HG03439 (cell line): ENCODE data around the gene SMURF2.
"Not testable (repeated sequence)": the region's sequence is repeated elsewhere in the genome, so short reads cannot be mapped to it uniquely, and the experiment has no call there.

Source experiments
- ATAC-seq: cut with Tn5 transposase; IDR thresholded peaks from one replicate; pipeline ENCODE4 v1.9.1; 2021; ENCODE audit warnings: mild to moderate bottlenecking, moderate library complexity; ENCODE audit not compliant: unreplicated experiment

SMURF2 gene

DNA sequence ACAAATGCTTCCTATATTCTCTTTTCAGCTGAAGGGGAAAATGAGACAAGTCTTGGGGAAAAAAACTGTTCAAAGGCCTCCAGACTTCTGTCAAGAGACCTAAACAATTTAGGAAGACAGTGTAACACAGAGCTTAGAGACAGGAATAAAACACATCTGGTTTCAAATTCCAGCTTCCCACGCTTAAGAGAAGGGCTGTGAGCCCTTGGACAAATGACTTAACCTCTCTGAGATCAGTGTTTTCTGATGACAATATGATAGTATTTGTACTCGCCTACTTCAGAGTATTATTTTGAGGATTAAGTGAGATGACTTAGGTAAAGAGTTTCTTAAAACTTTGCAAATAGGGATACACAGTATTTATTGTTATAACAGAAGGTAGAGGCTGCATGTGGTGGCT, 29.5 kb downstream of the SMURF2 start:
- no peak for ATAC-seq

DNA sequence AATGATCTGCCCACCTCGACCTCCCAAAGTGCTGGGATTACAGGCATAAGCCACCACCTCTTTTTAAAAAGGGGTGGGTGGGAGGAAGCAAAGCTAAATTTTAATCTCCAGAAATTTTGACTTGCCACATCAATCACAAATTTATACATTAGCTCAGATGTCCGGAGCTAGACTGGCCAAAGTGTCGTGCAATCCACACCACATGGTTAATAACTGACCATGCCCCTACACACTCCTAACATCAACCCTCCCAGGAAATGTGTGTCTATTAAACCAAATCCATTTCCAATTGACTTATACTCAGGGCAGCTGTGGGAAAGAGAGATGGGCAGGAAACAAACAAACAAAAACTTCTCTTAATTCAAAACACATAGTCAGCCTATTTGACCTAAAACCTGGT, 29.9 kb downstream of the SMURF2 start:
- ATAC-seq = no peak

DNA sequence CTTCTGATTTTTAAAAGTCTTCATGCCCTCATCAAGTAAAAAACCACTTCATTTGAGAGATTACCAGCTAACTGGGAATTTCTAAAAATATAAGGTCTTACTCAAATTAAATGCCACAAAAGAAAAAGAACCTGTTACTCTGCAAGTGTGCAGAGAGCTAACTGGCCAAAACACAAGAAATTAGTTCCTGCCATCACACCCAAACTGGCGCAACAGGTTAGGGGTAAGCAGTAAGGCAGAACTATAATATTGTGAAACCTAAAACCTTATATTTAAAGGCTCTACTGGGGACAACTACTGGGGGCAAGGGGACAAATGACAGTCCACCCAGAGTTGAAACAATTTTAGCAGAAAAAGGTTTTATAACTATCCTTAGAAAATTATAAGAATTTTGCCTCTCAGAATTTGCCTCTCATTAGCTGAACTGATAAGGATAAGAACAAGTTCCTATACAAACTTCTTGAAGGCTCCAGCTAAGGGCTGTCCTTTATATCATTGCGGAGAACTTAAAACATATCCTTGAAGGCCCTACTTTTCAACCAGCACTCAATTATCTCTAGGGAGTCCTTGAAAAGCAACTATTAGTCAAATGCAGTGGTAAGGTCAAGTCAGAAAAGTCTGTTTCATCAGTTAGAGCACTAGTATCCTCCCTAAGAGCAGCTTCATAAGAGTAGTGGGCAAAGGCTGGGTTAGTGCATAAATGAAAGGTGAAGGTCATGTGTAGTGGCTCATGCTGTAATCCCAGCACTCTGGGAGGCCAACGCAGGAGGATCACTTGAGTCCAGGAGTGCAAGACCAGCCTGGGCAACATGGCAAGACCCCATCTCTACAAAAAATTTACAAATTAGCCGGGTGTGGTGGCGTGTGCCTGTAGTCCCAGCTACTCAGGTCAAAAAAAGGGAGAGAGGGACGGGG, 31.5 kb downstream of the SMURF2 start:
- no peak for ATAC-seq

DNA sequence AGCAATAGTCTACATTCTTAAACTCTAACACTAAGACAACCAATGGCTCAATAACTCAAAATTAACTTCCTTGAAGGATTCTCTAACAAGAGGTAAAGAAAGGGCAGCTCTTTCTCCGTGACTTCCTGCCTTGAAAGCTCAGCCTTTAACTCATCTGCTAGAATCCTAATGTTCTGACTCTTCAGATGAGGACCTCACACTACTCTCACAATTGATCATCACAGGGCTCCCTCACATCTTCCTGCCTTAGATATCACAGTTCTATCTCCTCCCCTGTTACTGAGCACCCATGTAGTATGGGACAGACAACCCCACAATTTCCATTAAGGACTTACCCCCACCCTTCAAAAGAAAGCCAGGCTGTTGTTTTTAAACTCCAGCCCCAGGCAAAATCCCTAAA, 33.5 kb downstream of the SMURF2 start:
- ATAC-seq = no peak

DNA sequence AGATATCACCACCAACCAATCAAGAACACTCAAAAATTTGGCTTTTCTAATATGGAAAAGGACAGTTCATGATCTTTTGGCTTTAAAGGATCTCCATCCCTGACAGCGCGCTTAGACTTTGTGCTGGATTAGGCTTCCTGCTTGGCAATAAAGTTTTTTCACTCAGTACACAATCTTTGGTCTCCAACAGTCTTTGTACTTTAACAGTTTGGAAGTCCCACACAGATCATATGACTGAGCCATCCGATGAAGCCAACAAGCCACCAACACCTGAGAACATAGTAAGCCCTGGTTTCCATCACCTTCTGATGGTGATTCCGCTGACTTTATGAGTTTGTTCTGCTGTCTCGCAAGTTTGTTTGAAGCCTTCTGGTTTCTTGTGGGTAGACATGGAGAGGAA, 34.3 kb downstream of the SMURF2 start:
- ATAC-seq = no peak

DNA sequence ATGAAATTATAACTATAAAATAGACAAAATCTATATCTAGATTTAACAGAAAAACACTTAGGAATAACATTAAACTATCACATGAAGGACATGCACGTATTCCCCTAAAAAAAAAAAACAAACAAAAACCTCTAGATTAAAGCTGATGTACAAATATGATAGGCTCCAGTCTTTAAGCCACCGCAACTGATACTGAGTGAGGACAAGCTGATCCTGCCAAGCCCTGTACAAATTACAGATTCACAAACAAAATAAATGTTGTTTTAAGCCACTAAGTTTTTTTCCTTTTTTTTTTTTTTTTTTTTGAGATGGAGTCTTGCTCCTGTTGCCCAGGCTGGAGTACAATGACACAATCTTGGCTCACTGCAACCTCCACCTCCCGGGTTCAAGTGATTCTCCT, 35.3 kb downstream of the SMURF2 start:
- ATAC-seq = no peak

DNA sequence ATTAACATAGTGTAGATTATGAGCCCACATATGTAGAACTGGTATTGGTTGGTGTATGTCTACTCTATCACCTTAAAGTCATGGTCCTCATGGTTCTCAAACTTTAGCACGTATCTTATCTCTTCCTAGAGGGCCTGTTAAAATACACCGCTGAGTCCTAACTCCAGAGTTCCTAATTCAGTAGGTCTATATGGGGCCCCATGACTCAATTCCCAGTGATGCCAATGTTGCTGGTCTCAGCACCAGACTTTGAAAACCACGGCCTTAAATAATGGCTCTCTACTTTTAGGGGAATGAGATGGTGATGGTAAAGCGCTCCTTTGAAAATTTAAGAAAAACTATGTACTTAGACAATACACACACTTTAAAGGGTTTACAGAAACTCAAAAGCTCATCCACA, 36.6 kb downstream of the SMURF2 start:
- no peak for ATAC-seq

DNA sequence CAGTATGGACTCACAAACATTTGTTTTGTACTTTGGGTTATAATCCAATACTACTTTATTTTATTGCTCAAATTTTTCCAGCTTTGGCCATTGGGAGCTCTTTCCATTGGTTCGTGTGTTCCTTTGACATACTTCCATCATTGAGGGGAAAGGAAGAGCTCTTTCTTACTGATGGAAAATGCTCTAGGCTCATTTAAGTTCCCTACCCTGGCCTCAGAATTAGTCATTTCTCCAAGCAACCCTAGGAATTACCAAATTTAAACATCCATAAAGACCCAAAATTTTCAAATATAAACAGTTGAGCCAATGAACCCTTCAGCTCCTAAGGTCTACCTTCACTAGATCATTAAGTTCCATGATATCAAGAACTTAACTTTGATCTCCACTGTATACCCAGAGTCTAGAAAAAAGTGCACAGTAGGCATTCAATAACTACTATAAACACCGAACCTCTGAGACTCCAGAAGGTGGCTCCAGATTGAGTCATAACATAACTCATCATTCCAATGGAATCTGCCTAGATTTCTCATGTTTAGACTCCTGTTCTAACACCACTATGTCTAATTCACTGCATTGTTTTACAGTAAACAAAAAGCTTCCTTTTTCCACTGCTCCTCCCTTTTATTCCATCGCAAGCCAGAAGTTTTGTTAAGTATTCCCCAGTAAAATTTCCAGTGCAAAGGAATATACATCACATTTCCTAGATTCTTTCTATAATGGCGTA, 39.0 kb downstream of the SMURF2 start:
- ATAC-seq = no peak

DNA sequence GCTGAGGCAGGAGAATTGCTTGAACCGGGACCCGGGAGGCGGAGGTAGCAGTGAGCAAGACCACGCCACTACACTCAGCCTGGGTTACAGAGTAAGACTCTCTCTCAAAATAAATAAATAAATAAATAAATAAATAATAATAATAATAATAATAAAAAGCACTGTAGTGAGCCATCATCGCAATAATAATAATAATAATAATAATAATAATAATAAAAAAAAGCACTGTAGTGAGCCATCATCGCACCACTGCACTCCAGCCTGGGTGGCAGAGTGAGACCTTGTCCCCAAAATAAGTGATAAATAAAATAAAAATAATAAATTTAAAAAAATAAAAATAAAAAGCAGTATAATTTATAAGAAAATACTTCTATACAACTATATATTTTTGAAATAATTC, 40.3 kb downstream of the SMURF2 start:
- no peak for ATAC-seq

DNA sequence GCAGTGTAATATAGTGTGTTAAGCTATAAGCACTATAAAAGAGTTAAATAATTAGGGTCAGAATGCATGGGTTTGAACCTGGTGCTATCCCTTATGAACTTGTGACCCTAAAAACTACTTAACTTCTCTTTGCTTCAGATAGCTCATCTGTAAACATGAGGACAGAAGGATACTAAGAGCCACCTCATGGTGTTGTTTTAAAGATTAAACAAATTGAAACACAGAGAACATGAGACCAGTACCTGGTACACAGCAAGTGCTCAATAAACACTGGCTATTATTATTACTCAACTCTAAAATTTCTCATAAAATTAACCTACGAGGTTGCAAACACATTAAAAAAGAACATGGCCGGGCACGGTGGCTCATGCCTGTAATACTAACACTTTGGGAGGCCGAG, 43.3 kb downstream of the SMURF2 start:
- no peak for ATAC-seq

DNA sequence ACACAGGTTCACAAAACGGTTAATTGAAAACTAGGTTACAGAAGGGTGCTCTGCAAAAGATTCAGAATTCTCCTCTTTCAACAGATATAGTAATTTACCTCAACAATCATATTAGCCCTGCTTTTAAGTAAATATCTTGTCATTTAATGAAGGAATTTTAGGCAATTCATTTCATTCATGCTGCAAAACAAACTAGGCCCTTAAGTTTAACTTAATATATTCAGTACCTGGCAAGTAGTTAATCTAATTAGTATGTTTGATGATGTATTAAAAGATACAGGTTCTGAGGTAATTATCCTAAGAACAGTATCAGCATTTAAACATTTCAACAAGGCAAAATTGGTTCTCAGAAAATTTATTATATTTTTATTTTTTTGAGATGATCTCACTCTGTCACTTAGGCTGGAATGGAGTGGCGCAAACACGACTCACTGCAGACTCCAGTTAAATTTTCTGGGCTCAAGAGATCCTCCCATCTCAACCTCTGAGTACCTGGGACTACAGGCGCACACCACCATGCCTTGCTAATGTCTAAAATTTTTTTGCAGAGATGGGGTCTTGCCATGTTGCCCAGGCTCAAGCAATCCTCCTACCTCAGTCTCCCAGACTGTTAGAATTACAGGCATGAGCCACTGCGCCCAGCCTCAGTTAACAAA, 44.9 kb downstream of the SMURF2 start:
- ATAC-seq = no peak

DNA sequence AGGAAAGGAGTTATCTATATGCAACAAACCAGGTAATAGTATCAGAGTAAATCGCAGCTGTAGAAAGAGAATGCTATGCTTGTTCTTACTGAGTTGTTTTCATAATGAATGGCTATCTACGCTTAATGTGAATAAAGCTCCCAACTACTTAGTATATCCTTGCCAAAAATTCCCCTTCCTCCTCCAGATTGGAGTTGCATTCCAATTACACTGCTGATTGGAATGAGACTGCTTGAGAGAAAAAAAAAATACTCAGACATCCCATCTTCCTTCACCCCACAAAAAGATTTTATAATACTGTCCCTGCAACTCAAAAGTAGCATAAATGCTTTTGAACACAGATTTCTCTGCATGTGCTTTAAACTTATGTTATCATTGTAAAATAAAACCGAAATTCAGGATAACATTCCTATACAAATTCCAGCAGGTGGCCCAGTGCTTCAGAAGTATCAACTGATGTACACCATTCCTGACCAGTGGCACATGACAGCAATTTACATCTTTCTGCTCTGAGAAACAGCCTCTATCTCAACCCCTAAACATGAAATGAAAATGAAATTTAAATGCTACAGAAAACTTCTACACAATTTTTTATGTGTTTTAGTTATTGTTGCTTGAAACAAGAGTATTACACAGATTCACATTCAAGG, 47.0 kb downstream of the SMURF2 start:
- ATAC-seq = no peak

DNA sequence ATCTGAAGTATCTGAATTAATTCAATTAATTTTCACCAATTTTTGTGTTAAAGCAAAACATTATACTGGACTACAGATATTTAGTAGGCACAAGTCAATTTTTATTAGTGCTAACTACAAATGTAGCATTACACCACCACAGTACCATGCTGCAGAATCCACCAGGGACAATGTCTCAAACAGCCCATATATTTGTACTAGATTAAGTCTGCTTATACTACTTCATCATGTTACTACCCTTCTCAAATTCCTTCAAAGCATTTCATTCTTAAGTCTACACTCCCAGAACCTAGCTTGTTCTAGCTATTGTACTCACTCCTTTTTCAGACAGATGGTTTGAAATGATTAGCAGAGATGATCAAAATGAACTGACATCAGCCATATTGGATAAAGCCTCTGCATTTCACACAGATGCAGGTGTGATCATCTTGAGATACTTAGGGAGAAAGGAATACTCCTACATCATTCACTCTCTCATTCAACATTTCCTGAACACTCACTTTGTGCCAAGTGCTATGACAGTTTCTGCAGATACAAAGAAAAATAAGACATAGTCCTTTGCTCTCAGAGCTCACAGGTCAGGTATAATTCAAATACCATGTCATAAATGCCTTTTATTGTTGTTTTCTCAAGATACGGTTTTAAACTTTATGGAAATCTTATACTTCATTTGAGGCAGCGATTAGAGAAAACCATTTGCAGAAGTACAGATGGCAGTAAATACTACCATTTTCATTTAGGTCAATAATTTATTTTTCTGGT, 47.7 kb downstream of the SMURF2 start:
- no peak for ATAC-seq

DNA sequence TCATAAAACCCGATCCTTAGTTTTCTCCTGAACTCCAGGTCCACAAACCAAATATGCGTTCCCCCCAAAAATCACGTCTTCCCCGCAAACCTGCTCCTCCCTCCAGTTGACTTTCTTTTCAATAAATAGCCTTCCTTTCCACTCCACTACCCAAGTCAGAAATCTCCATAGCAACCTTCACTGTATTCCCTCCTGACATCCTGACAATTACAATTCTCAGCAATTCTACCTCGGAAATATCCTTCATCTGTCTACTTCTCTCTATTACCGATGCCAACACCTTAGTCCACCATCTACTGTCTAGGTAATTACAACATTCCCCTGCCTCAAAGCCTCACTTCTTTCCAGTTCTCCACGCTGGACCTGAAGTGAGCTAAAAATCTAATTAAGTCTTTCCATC, 50.7 kb downstream of the SMURF2 start:
- ATAC-seq = no peak

DNA sequence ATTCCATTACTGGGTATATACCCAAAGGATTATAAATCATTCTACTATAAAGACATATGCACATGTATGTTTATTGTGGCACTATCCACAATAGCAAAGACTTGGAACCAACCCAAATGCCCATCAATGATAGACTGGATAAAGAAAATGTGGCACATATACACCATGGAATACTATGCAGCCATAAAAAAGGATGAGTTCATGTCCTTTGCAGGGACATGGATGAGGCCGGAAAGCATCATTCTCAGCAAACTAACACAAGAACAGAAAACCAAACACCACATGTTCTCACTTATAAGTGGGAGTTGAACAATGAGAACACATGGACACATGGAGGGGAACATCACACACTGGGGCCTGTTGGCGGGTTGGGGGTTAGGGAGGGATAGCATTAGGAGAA, 51.9 kb downstream of the SMURF2 start:
- ATAC-seq = not testable (repeated sequence)

DNA sequence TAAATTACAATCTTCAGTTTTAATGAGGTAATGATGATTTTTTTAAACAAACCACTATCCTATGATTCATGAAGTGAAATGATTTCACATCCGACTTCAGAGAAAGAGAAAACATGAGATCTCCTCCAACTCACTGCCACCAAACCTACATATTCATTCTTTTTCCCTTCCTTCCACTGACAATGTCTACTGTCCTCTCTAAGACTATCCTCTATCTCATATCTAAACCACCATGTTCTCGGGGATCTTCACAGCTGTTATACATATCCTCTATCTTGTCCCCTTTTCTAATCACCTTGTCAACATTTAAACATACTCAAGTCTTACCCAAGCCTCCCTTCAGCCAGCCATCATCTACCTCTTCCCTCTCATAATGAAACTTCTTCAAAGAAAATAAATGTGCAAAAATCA, 53.5 kb downstream of the SMURF2 start:
- ATAC-seq = no peak

DNA sequence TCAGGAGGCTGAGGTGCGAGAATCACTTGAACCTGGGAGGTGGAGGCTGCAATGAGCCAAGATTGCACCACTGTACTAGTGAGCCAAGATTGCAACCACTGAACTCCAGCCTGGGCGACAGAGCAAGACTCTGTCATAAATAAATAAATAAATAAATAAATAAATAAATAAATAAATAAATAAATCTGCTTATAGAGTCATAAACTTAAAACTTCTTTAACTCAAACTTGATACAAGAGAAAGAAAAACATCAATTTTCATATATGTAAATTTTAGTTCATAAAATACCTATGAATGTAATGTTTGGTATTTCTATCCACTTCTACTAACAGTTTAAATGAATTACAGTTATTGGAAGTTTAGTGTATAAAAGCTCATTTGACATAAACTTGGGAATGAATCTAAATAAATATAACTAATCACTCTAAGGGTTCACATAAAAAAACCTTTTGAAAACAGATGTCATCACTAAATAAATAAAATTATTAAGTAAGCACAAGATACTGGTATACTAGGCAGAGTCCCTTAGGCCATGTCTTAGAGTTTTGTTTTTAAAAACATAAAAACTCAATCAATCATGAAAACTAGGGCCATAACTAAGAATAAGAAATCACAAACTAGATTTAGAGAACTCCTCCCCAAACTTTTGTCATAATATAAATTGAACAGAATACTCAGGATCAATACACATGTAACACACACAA, 54.1 kb downstream of the SMURF2 start:
- ATAC-seq = no peak

DNA sequence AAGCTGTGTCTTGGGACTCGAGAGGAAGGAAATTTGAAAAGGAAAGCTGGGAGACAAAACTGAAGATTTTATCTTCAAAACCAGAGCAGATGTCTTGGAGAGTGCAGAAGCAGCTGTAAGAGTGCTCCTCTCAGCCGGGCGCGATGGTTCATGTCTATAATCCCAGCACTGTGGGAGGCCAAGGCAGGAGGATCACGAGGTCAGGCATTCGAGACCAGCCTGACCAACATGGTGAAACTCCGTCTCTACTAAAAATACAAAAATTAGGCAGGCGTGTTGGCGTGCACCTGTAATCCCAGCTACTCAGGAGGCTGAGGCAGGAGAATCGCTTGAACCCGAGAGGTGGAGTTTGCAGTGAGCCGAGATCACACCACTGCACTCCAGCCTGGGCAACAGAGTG, 57.6 kb downstream of the SMURF2 start:
- ATAC-seq = not testable (repeated sequence)

DNA sequence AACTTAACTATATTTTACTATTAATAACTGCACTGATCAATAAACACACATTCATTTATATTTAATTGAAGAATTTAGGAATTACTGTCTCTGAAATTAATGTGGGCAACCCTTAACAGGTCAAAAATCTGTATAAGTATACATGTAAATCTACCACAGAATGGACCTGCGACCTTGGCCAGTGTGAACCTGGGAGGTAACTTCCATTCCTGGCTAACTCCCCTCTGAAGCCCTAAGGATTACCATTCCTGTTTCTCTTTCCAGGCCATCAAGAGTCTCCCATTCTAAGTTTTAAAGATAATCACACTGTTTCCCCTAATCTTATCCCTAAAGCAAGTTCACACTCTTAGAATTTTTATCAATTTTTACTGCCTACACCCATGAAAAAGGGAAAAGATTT, 58.1 kb downstream of the SMURF2 start:
- no peak for ATAC-seq

DNA sequence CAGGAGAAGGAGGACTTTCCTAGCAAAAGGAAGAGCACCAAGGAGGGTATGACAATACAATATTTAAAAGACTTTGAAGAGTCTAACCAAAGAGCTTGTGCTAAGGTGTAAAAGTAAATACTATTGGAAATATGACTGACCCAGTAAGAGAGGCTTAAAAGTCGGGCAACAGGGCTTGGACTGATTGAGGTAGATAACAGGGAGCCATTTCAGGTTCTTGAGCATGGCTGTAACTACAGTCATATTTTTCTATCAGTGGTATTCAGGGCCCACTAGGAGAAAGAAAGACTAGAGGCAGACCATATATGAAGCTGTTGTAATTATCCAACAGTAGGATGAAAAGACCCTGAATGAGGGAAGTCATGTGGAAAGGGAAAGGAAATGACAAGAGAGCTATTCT, 62.3 kb downstream of the SMURF2 start:
- no peak for ATAC-seq
